Putamen (tissue), 1 donor: Measurements from ENCODE around the gene ARID1B.

ENCODE experiments used
- DNase-seq: peaks from one replicate; pipeline ENCODE4 v3.0.0-alpha.2; 2016; ENCODE audit warnings: low spot score

The ARID1B gene

GRCh38 chr6:157227202-157228166, 450.3 kb downstream of the ARID1B start:
- no peak for DNase-seq

DNA sequence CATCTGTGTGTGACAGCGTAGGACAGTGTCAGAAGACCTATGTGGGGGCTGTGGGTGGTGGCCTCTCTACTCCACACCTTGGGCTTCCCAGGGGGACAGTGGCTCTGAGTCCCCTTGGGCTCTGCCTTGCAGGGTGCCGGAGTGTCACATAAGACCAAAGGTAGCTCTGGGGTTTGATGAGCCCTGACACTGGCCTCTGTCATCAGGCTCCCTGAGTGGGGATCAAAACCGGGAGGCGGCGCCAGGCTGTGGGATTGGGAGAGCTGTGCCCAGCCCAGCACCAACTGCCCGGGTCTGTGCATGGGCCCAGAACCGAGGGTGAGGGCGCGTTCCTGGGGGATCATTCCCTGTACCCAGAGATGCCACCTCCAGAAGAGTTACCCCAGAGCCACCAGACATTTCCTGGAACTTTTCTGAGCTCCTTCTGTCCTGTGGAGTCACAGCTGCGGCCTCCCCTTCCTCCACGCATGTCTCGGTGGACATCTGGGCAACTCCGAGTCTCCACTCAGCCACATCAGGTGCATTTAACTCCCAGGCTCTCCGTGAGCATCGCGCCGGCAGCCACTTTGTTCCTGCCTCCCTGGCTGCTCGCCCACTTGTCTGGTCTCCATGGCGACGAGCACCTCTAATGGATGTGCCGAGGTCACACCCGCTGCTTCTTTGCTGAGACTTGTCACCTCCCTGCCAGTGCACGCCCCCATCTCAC, 451.4 kb downstream of the ARID1B start:
- DNase-seq: peak; percentile 86

GRCh38 chr6:157229132-157229618, 452.0 kb downstream of the ARID1B start:
- DNase-seq: no peak

- no peak for DNase-seq
Measured at GRCh38 chr6:157229713-157230112, 452.5 kb downstream of the ARID1B start.

- DNase-seq: no peak
Measured at GRCh38 chr6:157230910-157231309, 453.7 kb downstream of the ARID1B start.

GRCh38 chr6:157232161-157232895, 455.1 kb downstream of the ARID1B start:
- no peak for DNase-seq

DNA sequence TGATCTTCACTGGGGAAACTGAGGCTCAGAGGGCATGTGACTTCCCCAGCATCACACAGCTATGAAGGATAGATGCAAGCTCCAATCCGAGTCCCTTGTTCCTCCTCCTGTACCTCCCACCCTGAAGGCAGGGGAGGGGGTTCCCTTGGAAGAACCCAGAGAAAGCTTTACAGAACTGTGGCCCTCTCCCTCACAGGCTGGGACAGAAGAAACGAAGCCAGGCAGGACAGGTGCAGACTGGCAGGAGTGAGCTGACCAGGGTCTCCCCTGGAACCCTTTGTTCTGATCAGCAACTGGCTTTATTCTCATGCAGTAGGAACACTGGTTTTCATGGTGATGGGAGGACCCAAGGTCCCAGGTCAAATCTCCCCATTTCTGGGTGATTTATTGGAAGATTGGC, 456.0 kb downstream of the ARID1B start:
- no peak for DNase-seq

GRCh38 chr6:157233686-157234085, 456.5 kb downstream of the ARID1B start:
- no peak for DNase-seq

DNA sequence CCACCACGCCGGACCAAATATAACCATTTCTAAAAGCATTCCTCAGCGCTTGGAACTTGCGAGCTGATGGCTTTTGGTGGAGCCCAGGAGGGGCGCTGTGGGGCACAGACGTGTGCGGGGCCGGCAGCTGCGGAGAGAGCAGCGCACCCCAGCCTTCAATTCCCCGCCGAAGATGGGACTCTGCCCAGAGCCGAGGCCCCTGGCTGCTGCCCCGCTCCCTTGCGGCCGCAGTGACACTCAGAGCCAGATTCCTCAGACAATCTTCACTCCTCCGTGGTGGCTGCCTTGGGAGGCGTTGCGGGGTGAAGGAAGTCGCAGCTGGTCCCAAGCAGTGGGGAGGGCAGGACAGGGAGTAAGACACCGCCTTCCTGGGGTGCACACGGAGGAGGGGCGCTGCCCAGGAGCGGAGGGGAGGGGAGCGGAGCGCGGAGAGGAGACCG, 458.4 kb downstream of the ARID1B start:
- peak; percentile 64 for DNase-seq

- DNase-seq: no peak
Measured at GRCh38 chr6:157236040-157236725, 459.0 kb downstream of the ARID1B start.

DNA sequence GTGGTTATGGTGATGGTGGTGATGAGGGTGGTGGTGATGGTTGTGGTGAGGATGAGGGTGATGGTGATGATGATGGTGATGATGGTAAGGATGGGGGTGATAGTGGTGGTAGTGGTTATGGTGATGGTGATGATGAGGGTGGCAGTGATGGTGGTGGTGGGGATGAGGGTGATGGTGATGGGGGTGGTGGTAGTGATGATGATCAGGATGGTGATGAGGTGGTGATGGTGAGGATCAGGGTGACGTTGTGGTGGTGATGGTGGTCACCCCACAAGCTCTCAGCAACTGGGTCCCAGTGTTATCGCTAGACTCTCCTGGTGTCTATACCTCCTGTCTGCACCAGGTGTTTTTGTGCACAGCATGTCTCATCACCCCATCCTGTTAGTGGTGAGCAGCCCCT, 461.2 kb downstream of the ARID1B start:
- no peak for DNase-seq

DNA sequence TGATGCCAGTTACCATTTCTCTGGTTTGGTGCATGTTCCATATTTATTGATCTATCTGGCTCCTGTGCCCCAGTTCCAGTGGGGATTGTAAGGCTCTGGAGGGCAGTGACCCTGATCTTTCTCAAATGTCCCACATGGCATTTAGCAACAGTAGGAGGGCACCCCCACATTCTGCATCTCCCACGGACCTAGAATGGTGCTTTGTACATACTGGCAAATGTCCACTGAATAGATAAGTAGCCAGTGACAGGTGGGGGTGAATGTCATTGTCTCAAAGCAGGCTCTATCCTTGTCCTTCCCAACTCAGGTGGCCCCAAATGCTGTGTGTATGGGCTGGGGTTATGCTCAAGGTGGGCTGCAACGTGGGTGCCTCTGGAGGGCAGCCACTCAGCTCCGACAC, 462.0 kb downstream of the ARID1B start:
- no peak for DNase-seq

GRCh38 chr6:157239671-157240058, 462.5 kb downstream of the ARID1B start:
- no peak for DNase-seq

DNA sequence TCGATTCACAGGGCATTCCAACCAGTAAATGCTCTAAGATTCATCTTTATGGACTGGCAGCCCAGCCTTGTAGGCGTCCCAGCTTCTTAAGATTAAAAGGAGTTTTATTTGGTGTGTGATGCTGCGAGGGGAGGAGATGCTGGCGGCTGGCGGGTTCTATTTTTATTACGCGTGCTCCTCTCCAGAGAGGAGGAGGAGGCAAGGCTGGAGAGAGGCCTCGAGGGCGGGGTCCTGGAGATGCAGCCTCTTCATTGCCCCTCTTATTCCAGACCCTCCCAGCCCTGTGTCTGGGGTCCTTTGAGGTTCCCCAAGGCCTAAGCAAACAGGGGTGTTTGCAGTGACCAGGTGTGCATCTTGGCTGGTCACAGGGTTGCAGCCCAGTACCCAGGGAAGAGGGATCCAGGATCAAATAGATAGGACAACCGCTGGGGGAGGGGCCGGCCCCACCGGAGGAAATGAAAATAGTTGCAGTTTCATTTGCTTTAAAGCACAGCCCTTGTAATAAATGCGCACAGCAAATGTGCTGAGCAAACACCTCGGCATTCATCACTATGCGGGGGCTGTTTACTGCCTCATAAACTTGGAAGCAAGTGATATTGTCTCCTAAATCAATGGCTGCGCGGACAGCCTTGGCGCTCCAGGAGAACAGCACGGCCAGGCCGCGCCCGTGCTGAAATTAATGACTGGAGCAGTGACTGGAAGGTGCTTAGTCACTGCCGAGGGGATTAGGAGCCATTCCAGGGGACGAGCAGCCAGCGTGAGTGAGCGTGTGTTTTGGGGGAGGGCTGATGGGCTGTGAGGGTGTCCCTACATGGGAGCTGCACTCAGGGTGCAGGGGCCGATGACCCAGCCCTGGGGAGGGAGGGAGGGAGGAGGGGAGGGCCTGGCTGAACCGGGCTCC, 463.1 kb downstream of the ARID1B start:
- no peak for DNase-seq

- no peak for DNase-seq
Measured at GRCh38 chr6:157240960-157241311, 463.8 kb downstream of the ARID1B start.

DNA sequence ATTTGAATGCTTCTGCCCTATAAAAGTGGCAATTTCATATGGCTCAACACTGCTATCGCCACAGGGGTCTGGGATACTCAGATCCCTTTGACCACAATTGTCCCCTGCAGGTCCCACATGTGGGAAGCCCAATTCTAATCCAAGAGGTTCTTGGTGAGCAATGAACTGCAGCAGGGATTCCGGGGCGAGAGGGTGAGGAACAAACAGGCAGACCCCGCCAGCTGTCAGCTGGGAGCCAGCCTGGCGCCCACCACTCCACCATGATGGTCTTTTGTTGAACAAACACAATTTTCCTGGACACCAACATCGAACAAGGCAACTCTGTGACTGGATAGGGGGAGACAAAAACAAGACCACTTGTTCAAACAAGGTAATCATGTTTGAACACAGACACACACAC, 465.6 kb downstream of the ARID1B start:
- no peak for DNase-seq

GRCh38 chr6:157244175-157244574, 467.0 kb downstream of the ARID1B start:
- DNase-seq: no peak

DNA sequence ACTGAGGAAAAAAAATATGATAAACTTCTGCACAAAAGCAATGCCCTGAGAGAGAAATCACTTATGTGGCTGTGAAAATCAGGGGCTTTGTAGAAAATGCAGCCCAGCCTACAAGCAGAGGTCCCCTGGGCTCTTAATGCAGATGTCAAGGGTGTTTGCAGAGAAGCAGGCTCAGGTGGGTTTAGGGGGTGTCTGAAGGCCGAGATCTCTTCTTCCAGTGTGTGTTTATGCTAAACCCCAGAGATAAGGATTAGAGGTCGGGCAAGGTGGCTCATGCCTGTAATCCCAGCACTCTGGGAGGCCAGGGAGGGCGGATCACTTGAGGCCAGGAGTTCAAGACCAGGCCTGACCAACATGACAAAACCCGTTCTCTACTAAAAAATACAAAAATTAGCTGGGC, 467.6 kb downstream of the ARID1B start:
- no peak for DNase-seq

GRCh38 chr6:157245436-157245835, 468.3 kb downstream of the ARID1B start:
- no peak for DNase-seq

DNA sequence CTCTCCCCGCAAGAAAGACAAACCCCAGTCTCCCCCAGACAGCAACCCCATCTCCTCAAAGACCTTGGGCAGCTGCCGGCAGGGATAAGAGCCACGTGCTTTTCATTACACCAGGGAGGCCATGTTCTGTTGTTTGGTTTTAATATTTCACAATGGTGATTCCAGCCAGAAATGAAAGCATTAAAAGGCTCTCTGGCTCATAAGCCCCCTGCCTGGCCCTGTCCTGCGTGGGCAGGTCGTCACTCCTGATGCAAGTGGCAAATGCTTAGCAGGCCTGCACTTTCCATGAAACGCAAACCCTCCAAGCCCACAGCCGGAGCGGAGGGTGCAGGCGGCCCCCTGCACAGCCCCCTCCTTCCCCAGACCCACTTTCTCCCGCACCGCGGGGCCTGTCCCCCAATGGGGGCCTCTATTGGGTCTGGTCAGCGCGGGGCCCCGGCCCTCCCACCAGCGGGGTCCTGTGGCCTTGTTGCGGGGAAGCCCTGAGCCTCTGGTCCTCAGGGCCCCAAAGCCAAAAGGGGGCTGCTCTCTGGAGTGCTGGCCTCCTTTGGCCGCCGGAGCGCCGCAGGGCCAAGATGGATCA, 469.0 kb downstream of the ARID1B start:
- DNase-seq: no peak
